ENCODE measurements around the gene GORAB. TPM values are rescaled to one million over a fixed set of nuclear protein-coding genes. Genes with fewer than 3 reads are reported as not detected.
A peak's percentile ranks its signal among the peaks of the same experiment; 100 is the strongest.

The GORAB gene
- total and polyA plus RNA-seq, 2 experiments from 2014 or later, result 14.7 to 16.4 TPM

DNA sequence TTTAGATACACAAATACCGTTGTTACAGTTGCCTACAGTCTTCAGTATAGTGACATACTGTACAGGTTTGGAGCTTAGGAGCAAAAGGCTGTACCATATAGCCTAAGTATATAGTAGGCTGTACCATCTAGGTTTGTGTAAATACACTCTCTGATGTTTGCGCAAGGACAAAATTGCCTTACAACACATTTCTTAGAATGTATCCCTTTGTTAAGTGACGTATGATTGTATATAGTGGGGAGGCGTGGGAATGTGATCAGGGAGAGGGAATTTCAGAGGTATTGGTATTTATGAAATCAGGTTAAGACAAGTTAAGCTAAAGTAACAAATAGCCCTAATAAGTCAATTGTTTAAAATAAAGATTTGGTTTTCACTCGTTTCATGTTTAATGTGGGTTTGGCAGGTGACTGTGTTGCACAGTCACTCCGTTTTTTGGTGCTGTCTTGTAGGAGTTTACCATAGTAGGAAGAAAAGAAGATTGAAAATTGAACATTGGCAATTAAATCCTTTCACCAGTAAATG is 2.7 kb downstream of the GORAB start:
- H3K9me2 ChIP-seq (ENCODE audit: insufficient read depth), result no peaks in the 10 kb centered on the region
- no peaks in the 10 kb centered on the region for H3K9me3 ChIP-seq (ENCODE audit: low read depth)
- TF ChIP-seq EZH2 (IDR thresholded peaks at IDR 0.05; ENCODE audit: insufficient read depth, poor library complexity, severe bottlenecking) (no peak), EZH2phosphoT487 (IDR thresholded peaks at IDR 0.05; ENCODE audit: insufficient read depth, low read depth) (no peak)
- peaks cover 40% of the 10 kb centered on the region for H3K4me1 ChIP-seq (ENCODE audit: insufficient read depth)
- H2AFZ ChIP-seq, result no peak overlapping the region
- H3F3A ChIP-seq (ENCODE audit: insufficient read depth), result peaks cover 38% of the 10 kb centered on the region
- no peaks in the 10 kb centered on the region for H4K20me1 ChIP-seq (ENCODE audit: insufficient read depth)
- H3K27ac ChIP-seq, result no peak overlapping the region
- no peak for DNase-seq
- H3K27me3 ChIP-seq (replicated peaks; ENCODE audit: insufficient read depth), result no peaks in the 10 kb centered on the region
- H3K79me2 ChIP-seq (ENCODE audit: insufficient read depth), result peaks cover 72% of the 10 kb centered on the region
- H3K4me3 ChIP-seq, result no peak overlapping the region
- in situ Hi-C loops (cut with MboI), result loop anchor here (10.0 to 25.0 kb wide), 2 partner anchors 130 to 522 kb away; partner anchors contain the start of gene PRRX1
- WGBS, 2 experiments (ENCODE audit: low coverage in 1 of 2, low lambda C conversion rate in 2 of 2, missing lambda C conversion rate in 2 of 2), result 86 to 90% methylated on average over 6 of the region's 6 CpGs
- no peak overlapping the region for H3K4me2 ChIP-seq (ENCODE audit: unreplicated experiment)
- no peak overlapping the region for H3K9ac ChIP-seq
- H3K36me3 ChIP-seq (ENCODE audit: low read depth), result peaks cover 12% of the 10 kb centered on the region

DNA sequence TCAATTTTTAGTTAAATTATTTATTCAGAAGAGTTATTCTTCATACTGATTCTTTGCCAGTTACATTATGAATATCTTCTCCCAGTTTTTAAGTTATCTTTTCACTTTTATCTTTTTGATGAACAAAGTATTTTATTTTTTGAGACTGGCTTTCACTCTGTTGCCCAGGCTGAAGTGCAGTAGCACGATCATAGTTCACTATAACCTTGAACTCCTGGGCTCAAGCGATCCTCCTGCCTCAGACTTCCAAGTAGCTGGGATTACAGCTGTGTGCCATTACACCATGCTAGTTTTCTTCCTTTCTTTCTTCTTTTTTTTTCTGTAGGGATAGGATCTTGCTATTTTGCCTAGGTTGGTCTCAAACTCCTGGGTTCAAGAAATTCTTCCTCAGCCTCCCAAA is 3.5 kb downstream of the GORAB start:
- Histone ChIP-seq H3K4me1 (ENCODE audit: insufficient read depth) (peaks cover 40% of the 10 kb centered on the region), H2AFZ (no peak overlapping the region), H3K79me2 (ENCODE audit: insufficient read depth) (peaks cover 80% of the 10 kb centered on the region), H3K9me3 (ENCODE audit: low read depth) (no peaks in the 10 kb centered on the region), H3K9me2 (ENCODE audit: insufficient read depth) (no peaks in the 10 kb centered on the region), H3K4me2 (ENCODE audit: unreplicated experiment) (no peak overlapping the region), H3K4me3 (no peak overlapping the region), H4K20me1 (ENCODE audit: insufficient read depth) (no peaks in the 10 kb centered on the region), H3K36me3 (ENCODE audit: low read depth) (peaks cover 20% of the 10 kb centered on the region), H3K27me3 (replicated peaks; ENCODE audit: insufficient read depth) (no peaks in the 10 kb centered on the region), H3F3A (ENCODE audit: insufficient read depth) (peaks cover 33% of the 10 kb centered on the region), H3K9ac (no peak overlapping the region), H3K27ac (no peak overlapping the region)
- no peak for DNase-seq
- WGBS, 2 experiments (ENCODE audit: low coverage in 1 of 2, low lambda C conversion rate in 2 of 2, missing lambda C conversion rate in 2 of 2), result 87 to 91% methylated on average over 2 of the region's 2 CpGs
- in situ Hi-C loops (cut with MboI), result loop anchor here (10.0 to 25.0 kb wide), 2 partner anchors 129 to 523 kb away; partner anchors contain the start of gene PRRX1
- no peak for TF ChIP-seq EZH2phosphoT487 (IDR thresholded peaks at IDR 0.05; ENCODE audit: insufficient read depth, low read depth)
- no peak for TF ChIP-seq EZH2 (IDR thresholded peaks at IDR 0.05; ENCODE audit: insufficient read depth, poor library complexity, severe bottlenecking)

DNA sequence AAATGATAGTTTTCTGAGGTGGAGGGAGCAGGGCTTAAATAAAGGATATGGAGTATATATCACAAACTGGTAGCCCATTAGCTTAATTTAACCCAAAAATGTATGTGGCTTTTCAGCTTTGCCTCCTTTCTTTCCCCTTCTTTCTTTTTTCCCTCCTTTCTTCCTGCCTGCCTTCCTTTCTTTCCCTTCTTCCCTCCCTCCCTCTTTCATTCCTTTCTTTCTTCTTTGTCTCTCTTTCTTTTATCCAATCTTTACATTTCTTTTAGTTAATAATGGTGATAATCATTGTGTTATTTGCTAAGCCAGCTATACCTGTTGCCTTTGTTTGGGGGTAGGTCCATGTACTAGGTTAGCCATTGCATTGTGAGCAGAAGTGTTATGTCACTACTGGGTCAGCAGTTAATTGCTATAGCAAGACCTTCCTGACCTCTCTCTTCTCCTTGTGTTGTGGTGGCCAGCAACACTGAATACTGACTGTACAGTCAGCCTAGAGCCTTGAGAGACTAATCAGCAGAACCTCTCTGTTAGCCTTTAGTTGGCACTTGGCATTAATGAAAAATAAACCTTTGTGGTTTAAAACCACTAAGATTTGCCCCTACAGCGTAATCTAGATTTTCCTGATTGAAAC is 5.1 kb downstream of the GORAB start:
- WGBS, 2 experiments (ENCODE audit: low coverage in 1 of 2, low lambda C conversion rate in 2 of 2, missing lambda C conversion rate in 2 of 2), result 95 to 98% methylated on average over 1 of the region's 1 CpG
- H3K27ac ChIP-seq, result peak overlapping the region; percentile 7; the same call in 1 of the 2 replicates
- H3F3A ChIP-seq (ENCODE audit: insufficient read depth), result peaks cover 25% of the 10 kb centered on the region
- no peaks in the 10 kb centered on the region for H4K20me1 ChIP-seq (ENCODE audit: insufficient read depth)
- H3K4me1 ChIP-seq (ENCODE audit: insufficient read depth), result peaks cover 33% of the 10 kb centered on the region
- no peak overlapping the region for H3K4me3 ChIP-seq
- no peaks in the 10 kb centered on the region for H3K9me3 ChIP-seq (ENCODE audit: low read depth)
- peak overlapping the region; percentile 7 for H3K4me2 ChIP-seq (ENCODE audit: unreplicated experiment)
- peaks cover 25% of the 10 kb centered on the region for H3K36me3 ChIP-seq (ENCODE audit: low read depth)
- in situ Hi-C loops (cut with MboI), result loop anchor here (10.0 to 25.0 kb wide), 2 partner anchors 128 to 525 kb away; partner anchors contain the start of gene PRRX1
- no peak overlapping the region for H2AFZ ChIP-seq
- H3K79me2 ChIP-seq (ENCODE audit: insufficient read depth), result peaks cover 92% of the 10 kb centered on the region
- TF ChIP-seq EZH2phosphoT487 (IDR thresholded peaks at IDR 0.05; ENCODE audit: insufficient read depth, low read depth) (no peak), EZH2 (IDR thresholded peaks at IDR 0.05; ENCODE audit: insufficient read depth, poor library complexity, severe bottlenecking) (no peak)
- no peak overlapping the region for H3K9ac ChIP-seq
- H3K9me2 ChIP-seq (ENCODE audit: insufficient read depth), result no peaks in the 10 kb centered on the region
- DNase-seq, result peak; percentile 55
- no peaks in the 10 kb centered on the region for H3K27me3 ChIP-seq (replicated peaks; ENCODE audit: insufficient read depth)

DNA sequence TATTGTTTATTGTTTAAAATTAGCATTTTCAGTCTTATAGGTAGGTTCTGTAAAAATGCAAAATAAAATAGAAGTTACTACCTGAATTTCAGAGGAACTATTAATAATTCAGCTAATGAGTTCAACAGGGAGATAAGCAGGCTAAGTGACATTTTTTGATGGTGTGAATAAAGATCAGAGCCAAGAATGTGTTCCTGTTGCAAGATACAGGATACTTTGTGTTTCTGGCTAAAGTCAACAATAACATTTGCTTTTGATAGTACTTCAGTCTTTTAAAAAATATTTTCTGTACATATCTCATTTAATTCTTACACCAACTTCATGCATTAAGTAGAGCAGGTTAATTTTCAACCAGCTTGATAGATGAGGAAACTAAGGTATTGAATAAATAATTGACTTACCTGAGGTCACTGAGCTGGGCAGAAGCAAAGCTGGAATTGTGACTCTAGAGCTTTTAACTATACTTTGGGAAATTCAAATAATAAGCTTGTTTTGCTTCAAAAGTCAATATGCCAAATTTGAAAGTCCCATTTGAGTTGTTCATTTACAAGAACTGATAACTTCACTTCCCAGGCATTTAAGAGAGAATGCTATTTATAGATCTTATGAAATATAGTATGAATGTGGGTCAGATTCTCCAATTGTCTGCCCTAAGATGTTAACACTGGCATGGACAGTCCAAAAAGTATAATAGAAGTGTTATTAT is 6.0 kb downstream of the GORAB start:
- Histone ChIP-seq H3K9ac (peak overlapping the region; percentile 19; the same call in 1 of the 2 replicates), H3K27ac (peak overlapping the region; percentile 59), H3K4me1 (ENCODE audit: insufficient read depth) (peaks cover 33% of the 10 kb centered on the region), H3K79me2 (ENCODE audit: insufficient read depth) (peaks cover 94% of the 10 kb centered on the region), H2AFZ (no peak overlapping the region), H3K9me3 (ENCODE audit: low read depth) (no peaks in the 10 kb centered on the region), H3K27me3 (replicated peaks; ENCODE audit: insufficient read depth) (no peaks in the 10 kb centered on the region), H3K4me3 (peak overlapping the region; percentile 41; the same call in 1 of the 2 replicates), H4K20me1 (ENCODE audit: insufficient read depth) (no peaks in the 10 kb centered on the region), H3K9me2 (ENCODE audit: insufficient read depth) (no peaks in the 10 kb centered on the region), H3K4me2 (ENCODE audit: unreplicated experiment) (peak overlapping the region; percentile 43), H3F3A (ENCODE audit: insufficient read depth) (peaks cover 28% of the 10 kb centered on the region), H3K36me3 (ENCODE audit: low read depth) (peaks cover 34% of the 10 kb centered on the region)
- peak; percentile 86 for DNase-seq
- TF ChIP-seq EZH2phosphoT487 (IDR thresholded peaks at IDR 0.05; ENCODE audit: insufficient read depth, low read depth), result no peak
- no peak for TF ChIP-seq EZH2 (IDR thresholded peaks at IDR 0.05; ENCODE audit: insufficient read depth, poor library complexity, severe bottlenecking)
- in situ Hi-C loops (cut with MboI), result loop anchor here (10.0 to 25.0 kb wide), 2 partner anchors 127 to 526 kb away; partner anchors contain the start of gene PRRX1

Measured in GM23248 (cell line).